ENCODE results near the gene CFAP92.
A peak's percentile ranks its signal among the peaks of the same experiment; 100 is the strongest.

Gene CFAP92

DNA sequence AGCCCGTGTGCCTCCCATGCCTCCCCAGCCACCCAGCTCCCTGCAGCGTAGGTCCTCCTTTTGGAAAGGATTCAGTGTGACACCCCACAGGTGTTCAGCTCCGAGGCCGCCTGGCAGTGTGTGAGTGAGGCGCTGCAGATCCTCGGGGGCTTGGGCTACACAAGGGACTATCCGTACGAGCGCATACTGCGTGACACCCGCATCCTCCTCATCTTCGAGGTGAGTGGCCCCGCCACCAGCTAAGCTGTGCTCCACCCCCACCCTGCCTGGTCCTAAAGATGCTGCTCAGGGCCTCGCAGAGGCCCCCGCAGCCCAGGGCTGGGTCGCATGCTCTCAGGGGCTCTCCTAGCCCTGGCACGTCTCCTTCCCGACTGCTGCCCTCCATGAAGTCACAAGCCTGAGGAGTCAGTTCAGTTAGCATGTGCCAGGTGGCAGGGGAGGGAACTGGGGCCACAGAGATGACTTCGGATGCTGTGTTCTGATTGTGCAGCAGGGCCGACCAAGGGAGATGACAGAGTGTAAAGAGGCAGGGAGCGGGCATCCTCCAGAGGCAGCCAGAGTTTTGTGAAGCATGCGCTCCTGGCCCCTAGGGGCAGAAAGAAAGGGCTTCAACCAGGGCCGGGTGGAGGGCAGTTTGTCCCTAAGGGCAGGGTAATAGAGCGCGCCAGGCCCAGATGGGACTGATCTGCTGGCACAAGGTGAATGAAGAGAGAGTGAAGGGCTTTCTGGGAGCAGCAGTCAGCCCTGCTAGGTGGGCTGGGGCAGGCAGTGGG lies 87.7 kb downstream of the CFAP92 start:
- ChIA-PET POLR2A (ENCODE audit: low non-redundant PET) (interaction anchor here (0.6 kb wide), 1 partner anchor 13 kb away, joined by 4 read pairs; no protein-coding TSS in a partner anchor), CTCF (no interaction called here)
- no peak overlapping the region for H3K27ac ChIP-seq
- TF ChIP-seq, protein P1, sequence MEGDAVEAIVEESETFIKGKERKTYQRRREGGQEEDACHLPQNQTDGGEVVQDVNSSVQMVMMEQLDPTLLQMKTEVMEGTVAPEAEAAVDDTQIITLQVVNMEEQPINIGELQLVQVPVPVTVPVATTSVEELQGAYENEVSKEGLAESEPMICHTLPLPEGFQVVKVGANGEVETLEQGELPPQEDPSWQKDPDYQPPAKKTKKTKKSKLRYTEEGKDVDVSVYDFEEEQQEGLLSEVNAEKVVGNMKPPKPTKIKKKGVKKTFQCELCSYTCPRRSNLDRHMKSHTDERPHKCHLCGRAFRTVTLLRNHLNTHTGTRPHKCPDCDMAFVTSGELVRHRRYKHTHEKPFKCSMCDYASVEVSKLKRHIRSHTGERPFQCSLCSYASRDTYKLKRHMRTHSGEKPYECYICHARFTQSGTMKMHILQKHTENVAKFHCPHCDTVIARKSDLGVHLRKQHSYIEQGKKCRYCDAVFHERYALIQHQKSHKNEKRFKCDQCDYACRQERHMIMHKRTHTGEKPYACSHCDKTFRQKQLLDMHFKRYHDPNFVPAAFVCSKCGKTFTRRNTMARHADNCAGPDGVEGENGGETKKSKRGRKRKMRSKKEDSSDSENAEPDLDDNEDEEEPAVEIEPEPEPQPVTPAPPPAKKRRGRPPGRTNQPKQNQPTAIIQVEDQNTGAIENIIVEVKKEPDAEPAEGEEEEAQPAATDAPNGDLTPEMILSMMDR (conservative IDR thresholded peaks at IDR 0.05; ENCODE audit: low read depth), result no peak
- DNase-seq (ENCODE audit: low spot score), result no peak

DNA sequence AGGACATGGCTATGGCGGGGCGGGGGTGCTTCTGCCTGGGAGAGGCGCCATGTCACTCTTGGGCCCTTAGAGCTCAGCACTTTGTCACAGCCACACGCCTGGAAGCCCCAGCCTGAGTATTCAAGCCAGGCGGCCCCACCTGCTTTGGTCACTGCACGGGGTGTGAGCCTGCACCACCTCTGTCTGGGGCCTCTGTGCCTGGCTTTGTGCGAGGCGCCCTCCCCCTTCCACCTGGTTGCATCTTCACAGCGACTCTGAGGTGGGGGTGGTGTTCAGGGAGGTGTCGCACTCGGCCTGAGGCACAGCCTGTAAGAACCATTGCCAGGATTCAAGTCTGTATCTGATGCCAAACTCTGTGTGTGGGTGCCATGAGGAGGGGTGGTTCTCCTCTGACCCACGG lies 90.4 kb downstream of the CFAP92 start:
- POLR2A ChIA-PET (ENCODE audit: low non-redundant PET), result no interaction called here

DNA sequence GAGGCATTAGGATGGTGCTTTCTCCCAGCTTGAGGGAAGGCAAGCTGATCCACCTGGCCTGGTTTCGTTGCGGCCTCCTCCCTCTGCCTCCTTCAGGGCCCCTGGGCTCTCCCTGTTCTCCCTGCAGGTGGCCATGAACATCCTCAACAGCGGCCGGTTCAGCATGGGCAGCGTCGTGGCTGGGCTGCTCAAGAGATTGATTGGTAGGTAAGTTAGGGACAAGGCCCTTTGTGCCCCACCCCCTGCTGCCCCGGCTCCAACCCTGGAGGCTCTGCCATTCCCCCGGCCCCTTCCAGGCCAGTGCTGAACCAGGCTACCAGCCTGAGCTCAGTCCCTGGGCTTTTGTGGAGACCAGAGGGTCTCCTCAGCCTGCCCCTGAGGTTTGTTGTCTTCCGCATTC lies 91.5 kb downstream of the CFAP92 start:
- ChIA-PET POLR2A (ENCODE audit: low non-redundant PET) (no interaction called here), CTCF (interaction anchor here (0.6 kb wide), 1 partner anchor 68 kb away, joined by 4 read pairs; no protein-coding TSS in a partner anchor)
- TF ChIP-seq, protein P1 (conservative IDR thresholded peaks at IDR 0.05; ENCODE audit: low read depth), result no peak
- no peak overlapping the region for H3K27ac ChIP-seq
- no peak for DNase-seq (ENCODE audit: low spot score)

More for the DNA sequence above, 90.4 kb downstream of the CFAP92 start:
- no peak for DNase-seq (ENCODE audit: low spot score)
- CTCF ChIA-PET, result no interaction called here
- TF ChIP-seq, protein P1 (conservative IDR thresholded peaks at IDR 0.05; ENCODE audit: low read depth), result no peak
- H3K27ac ChIP-seq, result no peak overlapping the region

DNA sequence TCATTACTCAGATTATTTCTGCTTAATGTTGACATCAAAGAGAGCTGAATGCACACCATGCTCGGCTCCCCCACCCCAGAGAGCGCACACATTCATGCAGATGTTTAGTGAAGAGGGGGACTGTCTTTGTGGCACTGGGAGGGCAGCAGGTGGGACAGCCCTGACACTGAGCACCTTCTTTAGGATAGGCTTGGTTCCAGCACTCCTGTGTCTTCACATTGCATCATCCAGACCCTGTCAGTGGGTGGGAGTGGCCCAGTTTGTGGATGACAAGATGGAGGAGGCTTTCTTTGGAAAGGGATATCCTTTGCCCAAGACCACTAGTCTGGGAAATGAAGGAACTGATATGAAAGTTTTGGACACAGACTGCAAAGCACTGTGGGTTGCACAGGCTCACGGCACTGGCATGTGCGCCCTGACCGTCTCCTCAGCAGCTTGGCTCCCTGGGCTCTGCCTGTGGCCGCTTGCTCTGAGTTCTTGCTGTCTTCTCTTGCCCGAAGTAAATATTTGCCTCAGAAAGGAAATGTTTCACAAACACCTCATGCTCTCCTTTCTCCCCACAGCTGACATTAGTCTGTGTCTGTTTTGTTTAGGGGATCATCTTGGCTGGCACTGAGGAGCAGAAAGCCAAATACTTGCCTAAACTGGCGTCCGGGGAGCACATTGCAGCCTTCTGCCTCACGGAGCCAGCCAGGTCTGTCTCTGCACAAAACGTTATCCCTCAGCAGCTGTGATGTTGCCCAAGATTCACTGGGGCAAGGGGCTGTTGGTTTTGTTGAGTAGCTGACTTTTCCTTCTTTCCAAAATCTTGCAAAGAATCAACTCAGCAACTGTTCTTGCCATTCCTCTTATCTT lies 97.8 kb downstream of the CFAP92 start:
- POLR2A ChIA-PET (ENCODE audit: low non-redundant PET), result interaction anchor here (0.6 kb wide), 1 partner anchor 328 kb away, joined by 3 read pairs; no protein-coding TSS in a partner anchor
- no peak for DNase-seq (ENCODE audit: low spot score)
- CTCF ChIA-PET, result interaction anchor here (0.6 kb wide), 1 partner anchor 263 kb away, joined by 3 read pairs; no protein-coding TSS in a partner anchor
- H3K27ac ChIP-seq, result peak overlapping the region; percentile 60
- TF ChIP-seq, protein P1 (conservative IDR thresholded peaks at IDR 0.05; ENCODE audit: low read depth), result no peak

DNA sequence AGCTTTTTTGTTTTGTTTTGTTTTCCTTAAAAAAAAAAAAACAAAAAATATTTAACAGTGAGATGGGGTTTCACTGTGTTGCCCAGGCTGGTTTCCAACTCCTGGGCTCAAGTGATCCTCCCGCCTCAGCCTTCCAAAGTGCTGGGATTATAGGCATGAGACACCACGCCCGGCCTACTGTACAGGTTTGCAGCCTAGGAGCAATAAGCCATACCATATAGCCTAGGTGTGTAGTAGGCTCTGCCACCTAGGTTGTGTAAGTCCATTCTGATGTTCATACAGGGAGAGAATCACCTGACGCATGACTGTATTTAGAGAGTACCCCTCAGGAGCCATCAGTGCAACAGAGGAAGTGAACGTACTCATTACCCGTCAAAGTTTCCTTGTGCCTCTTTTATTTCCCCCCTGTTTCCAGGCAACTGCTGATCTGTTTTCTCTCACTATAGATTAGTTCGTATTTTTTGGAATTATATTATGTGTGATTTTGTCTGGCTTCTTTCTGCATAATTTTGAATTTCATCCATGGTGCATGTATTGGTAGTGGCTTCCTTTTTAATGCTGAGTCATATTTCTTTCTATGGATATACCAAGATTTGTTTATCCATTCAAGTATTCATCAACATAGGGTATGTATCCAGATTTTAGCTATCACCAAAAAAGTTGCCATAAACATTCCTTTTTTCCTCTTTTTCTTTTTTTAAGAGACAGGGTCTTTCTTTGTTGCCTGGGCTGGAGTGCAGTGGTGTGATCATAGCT lies 104.6 kb downstream of the CFAP92 start:
- H3K27ac ChIP-seq, result no peak overlapping the region
- POLR2A ChIA-PET (ENCODE audit: low non-redundant PET), result no interaction called here
- no peak for DNase-seq (ENCODE audit: low spot score)
- TF ChIP-seq, protein P1 (conservative IDR thresholded peaks at IDR 0.05; ENCODE audit: low read depth), result no peak
- CTCF ChIA-PET, result interaction anchor here (0.6 kb wide), 1 partner anchor 505 kb away, joined by 3 read pairs; no protein-coding TSS in a partner anchor

DNA sequence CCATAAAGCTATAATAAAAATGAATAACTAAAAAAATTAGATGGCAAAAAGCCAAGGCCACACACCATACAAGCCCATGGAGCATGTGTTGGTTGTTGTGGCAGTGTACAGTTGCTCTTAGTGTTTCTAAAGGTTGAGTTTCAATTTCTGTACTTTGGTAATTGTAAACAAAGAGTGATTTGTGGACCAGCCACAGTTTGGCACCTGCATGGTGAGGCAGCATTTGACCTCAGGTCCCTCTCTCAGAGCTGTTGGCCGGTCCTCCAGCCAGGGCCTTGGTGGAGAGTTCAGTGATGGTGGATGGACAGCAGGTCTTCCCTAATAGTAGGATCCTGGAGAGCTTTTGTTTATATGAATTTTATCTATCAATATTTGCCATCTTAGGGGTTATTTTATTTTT lies 108.9 kb downstream of the CFAP92 start:
- DNase-seq (ENCODE audit: low spot score), result no peak
- ChIA-PET POLR2A (ENCODE audit: low non-redundant PET) (no interaction called here), CTCF (interaction anchor here (0.5 kb wide), 1 partner anchor 160 kb away, joined by 4 read pairs; no protein-coding TSS in a partner anchor)

More for the DNA sequence above, 108.9 kb downstream of the CFAP92 start:
- no peak overlapping the region for H3K27ac ChIP-seq
- TF ChIP-seq, protein P1 (conservative IDR thresholded peaks at IDR 0.05; ENCODE audit: low read depth), result no peak
